Measurements from ENCODE around the gene MED25. TPM values are rescaled to one million over a fixed set of nuclear protein-coding genes. Genes with fewer than 3 reads are reported as not detected.

Gene MED25
- total RNA-seq, 1 donor from 2014 or later = 44.0 TPM

DNA sequence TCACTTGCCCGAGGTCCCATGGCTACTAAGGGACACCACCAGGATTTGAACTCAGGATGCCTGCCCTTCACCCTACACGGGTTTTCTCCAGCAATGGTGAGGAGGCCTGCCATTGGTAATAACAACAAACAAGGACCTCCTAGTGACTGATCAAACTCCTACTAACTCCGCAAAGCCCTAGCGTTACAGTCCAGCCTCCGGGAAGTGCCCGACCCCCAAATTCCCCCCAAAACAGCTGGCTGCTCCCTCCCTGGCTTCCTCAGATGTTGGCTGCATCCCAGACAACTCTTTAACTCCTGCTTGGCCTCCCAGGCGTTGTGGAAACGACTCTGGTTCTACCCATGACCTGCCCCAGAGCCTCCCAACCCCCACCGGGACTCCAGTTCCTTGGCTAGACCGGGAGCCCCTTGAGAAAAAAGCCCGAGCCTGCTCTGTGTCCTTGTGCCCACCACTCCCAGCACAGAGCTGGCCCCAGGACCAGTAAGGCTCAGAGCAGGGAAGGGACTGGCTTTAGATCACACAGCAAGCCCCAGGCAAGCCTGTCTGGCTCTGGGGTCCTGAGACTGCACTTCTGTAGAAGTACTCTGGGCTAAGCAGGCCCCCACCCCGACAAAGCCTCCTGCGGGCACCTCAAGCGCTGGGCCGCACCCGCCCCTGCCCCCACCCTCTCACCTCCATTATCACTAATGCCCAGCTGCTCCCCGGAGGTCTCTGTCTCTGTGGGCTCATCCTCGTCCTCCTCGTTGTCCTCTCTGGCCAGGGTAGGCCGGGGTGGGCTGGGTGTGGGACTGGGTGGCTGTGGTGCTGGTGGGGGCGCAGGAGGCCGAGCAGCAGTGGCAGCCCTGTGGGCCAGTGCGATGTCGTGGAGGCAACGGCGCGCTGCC is 54.4 kb downstream of the MED25 start:
- Mint-ChIP-seq H3K4me1 (ENCODE audit: low read depth) (peaks cover 24% of the 10 kb centered on the region), H3K27ac (no peak overlapping the region), H3K4me3 (ENCODE audit: low read depth) (no peak overlapping the region), H3K27me3 (ENCODE audit: low read depth) (no peaks in the 10 kb centered on the region), H3K36me3 (ENCODE audit: low read depth) (peaks cover 6% of the 10 kb centered on the region), H3K9me3 (no peaks in the 10 kb centered on the region)
- intact Hi-C loops (cut with micrococcal nuclease) = no loop called here
- DNase-seq (ENCODE audit: low spot score) = no peak

DNA sequence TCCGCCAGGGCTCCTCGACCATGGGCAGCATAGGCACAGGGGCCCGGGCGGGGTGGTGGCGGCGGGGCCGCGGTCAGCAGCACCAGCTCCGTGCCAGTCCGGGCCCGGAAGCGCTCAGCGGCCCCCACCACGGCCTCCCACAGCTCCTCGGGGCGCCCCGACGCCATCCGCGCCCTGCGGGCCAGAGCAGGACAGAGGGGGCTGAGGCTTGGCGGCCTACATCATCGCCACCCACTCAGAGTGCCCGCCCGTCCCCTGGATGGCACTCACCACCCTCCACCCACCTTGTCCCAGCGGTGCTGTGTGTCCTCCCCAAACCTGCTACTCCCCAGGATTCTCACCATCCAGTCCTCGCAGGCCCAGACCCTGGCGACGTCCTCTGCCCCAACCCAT is 55.0 kb downstream of the MED25 start:
- H3K4me3 Mint-ChIP-seq (ENCODE audit: low read depth) = no peak overlapping the region
- DNase-seq (ENCODE audit: low spot score) = no peak
- H3K27ac Mint-ChIP-seq = no peak overlapping the region
- H3K9me3 Mint-ChIP-seq = no peaks in the 10 kb centered on the region
- intact Hi-C loops (cut with micrococcal nuclease) = no loop called here
- H3K4me1 Mint-ChIP-seq (ENCODE audit: low read depth) = peaks cover 24% of the 10 kb centered on the region
- peaks cover 9% of the 10 kb centered on the region for H3K36me3 Mint-ChIP-seq (ENCODE audit: low read depth)
- H3K27me3 Mint-ChIP-seq (ENCODE audit: low read depth) = no peaks in the 10 kb centered on the region

DNA sequence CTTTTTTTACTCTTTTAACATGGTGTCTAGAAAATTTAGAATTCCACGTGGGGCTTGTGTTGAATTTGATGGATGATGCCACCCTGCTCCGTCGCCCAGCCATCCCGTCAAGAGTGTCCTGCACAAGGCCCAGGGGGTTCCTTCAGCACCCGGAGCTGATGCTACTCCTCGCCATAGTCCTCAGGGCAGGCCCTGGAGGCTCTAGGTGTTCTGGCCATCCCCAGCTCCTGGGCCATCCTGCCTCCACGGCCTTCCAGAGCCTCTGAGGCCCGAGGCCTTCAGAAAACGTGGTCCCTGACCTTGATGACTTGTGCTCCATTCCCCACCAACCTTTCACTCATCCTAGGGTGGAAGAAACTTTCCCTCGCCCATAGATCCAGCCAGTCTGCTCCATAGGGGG is 55.7 kb downstream of the MED25 start:
- Mint-ChIP-seq H3K27me3 (ENCODE audit: low read depth) (no peaks in the 10 kb centered on the region), H3K36me3 (ENCODE audit: low read depth) (peaks cover 12% of the 10 kb centered on the region), H3K9me3 (no peaks in the 10 kb centered on the region), H3K4me3 (ENCODE audit: low read depth) (no peak overlapping the region), H3K27ac (peak overlapping the region; percentile 10), H3K4me1 (ENCODE audit: low read depth) (peaks cover 30% of the 10 kb centered on the region)
- intact Hi-C loops (cut with micrococcal nuclease) = no loop called here
- DNase-seq (ENCODE audit: low spot score) = no peak

DNA sequence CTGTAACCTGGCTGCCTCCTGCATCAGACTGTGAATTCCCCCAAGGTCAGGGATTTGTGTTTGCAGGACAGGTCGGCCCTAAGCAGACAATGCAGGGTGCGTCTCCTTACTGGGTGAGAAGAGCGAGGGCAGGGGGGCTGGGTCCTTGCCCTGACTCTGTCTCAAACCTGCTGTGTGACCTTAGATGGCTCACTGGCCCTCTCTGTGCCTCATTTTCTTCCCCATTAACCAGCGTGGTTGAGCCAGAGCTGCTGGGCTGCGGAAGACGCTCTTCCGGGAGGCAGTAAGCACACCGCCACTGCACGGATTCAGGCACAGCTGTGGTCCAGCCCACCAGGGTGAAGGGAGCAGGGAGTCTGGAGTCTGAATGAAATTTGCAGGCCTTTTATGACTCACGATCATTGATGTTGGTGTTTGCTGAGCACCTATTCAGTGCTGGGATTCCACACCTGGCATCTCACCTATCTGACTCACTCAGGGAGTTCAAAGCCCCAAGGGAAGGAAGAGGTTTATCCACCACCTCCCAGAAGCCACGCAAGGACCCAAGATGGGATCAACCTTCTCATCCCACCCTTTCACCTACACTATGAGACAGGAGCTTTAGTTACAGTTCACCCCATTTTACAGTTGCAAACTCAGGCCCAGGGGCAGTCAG is 56.5 kb downstream of the MED25 start:
- DNase-seq (ENCODE audit: low spot score) = no peak
- H3K27me3 Mint-ChIP-seq (ENCODE audit: low read depth) = no peaks in the 10 kb centered on the region
- H3K9me3 Mint-ChIP-seq = no peaks in the 10 kb centered on the region
- peaks cover 19% of the 10 kb centered on the region for H3K36me3 Mint-ChIP-seq (ENCODE audit: low read depth)
- peak overlapping the region; percentile 80 for H3K27ac Mint-ChIP-seq
- no peak overlapping the region for H3K4me3 Mint-ChIP-seq (ENCODE audit: low read depth)
- intact Hi-C loops (cut with micrococcal nuclease) = no loop called here
- H3K4me1 Mint-ChIP-seq (ENCODE audit: low read depth) = peaks cover 33% of the 10 kb centered on the region

DNA sequence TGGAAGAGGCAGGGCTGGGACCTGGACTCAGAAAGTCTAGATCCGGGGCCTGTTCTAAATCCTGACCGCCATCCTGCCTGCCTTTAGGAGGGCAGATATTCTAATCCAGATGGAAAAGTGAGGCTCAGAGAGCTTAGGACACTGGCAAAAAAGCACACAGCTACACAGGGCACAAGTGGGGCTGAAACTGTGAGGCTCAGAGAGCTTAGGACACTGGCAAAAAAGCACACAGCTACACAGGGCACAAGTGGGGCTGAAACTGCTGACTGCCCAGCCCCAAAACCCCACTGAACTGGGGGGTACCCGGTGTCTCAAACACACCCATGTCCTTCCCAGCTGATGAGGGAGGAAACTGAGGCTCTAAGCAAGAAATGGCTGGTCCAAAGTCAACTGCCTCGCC is 57.1 kb downstream of the MED25 start:
- no peak for DNase-seq (ENCODE audit: low spot score)
- Mint-ChIP-seq H3K27ac (peak overlapping the region; percentile 80), H3K36me3 (ENCODE audit: low read depth) (peaks cover 22% of the 10 kb centered on the region), H3K27me3 (ENCODE audit: low read depth) (no peaks in the 10 kb centered on the region), H3K4me1 (ENCODE audit: low read depth) (peaks cover 32% of the 10 kb centered on the region), H3K4me3 (ENCODE audit: low read depth) (no peak overlapping the region), H3K9me3 (no peaks in the 10 kb centered on the region)
- intact Hi-C loops (cut with micrococcal nuclease) = no loop called here

DNA sequence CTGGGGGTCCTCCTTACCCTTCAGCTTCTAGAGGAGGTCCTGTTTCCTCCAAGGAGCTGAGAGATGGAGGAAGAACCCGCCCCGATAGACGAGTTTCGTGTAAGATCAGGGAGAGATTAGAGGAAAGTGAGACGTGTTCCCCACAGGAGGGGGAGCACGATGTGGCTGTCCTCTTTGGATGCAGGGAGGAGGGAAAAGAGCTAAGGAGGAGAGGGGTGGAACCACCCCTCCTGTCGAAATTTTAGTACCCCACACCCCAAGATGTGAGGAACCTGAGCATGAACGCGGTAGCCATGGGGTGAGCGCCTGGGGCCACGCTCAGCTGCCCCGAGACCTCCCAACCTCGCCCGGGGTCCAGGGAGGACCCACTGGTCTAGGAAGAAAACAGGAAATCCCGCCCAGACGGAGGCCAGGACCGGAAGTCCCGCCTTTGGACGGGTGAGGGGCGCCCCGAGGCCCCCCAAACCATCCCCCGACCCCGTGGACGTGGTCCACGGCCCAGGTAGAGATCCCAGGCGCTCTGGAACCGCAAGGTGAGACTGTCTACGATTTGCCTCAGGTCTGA is 57.9 kb downstream of the MED25 start:
- Mint-ChIP-seq H3K36me3 (ENCODE audit: low read depth) (peaks cover 29% of the 10 kb centered on the region), H3K4me1 (ENCODE audit: low read depth) (peaks cover 28% of the 10 kb centered on the region), H3K27ac (no peak overlapping the region), H3K4me3 (ENCODE audit: low read depth) (no peak overlapping the region), H3K27me3 (ENCODE audit: low read depth) (no peaks in the 10 kb centered on the region), H3K9me3 (no peaks in the 10 kb centered on the region)
- peak; percentile 55 for DNase-seq (ENCODE audit: low spot score)
- intact Hi-C loops (cut with micrococcal nuclease) = loop anchor here (1.0 to 2.0 kb wide), 4 partner anchors 53 to 285 kb away; partner anchors contain the start of genes ATF5, FUZ, NUP62 and PRR12

DNA sequence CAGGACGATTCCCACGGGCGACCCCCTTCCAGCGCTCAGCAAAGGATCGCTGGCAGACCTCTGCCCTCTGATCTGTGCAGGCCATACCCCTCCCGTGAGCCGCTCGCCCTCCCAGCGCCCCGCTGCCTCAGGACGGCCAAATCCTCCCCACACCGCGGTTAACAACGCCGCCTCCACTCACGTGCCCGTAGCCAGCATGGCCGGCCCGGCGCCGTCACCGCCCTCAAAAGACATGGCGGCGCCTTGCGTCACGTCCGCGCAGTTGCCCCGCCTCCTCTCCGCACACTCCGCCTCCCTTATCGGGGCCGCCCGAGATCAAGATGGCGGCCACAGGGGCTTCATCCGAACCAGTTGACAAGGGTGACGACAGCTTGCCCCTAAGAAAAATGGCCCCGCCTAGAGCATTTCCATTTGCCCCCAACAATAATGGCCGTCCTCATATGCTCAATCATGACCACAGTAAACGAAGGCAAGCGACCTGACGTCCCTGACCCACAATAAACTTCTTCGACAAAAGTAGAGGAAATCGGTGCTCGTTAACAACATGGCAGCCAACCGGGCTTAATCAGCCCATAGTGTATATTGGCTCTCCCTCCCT is 58.4 kb downstream of the MED25 start:
- Mint-ChIP-seq H3K4me1 (ENCODE audit: low read depth) (peaks cover 28% of the 10 kb centered on the region), H3K27ac (no peak overlapping the region), H3K4me3 (ENCODE audit: low read depth) (no peak overlapping the region), H3K9me3 (no peaks in the 10 kb centered on the region), H3K27me3 (ENCODE audit: low read depth) (no peaks in the 10 kb centered on the region), H3K36me3 (ENCODE audit: low read depth) (peaks cover 35% of the 10 kb centered on the region)
- peak; percentile 97 for DNase-seq (ENCODE audit: low spot score)
- intact Hi-C loops (cut with micrococcal nuclease) = loop anchor here (1.0 to 2.0 kb wide), 10 partner anchors 7 to 380 kb away; partner anchors contain the start of genes ATF5, FUZ, NUP62 and PRR12

DNA sequence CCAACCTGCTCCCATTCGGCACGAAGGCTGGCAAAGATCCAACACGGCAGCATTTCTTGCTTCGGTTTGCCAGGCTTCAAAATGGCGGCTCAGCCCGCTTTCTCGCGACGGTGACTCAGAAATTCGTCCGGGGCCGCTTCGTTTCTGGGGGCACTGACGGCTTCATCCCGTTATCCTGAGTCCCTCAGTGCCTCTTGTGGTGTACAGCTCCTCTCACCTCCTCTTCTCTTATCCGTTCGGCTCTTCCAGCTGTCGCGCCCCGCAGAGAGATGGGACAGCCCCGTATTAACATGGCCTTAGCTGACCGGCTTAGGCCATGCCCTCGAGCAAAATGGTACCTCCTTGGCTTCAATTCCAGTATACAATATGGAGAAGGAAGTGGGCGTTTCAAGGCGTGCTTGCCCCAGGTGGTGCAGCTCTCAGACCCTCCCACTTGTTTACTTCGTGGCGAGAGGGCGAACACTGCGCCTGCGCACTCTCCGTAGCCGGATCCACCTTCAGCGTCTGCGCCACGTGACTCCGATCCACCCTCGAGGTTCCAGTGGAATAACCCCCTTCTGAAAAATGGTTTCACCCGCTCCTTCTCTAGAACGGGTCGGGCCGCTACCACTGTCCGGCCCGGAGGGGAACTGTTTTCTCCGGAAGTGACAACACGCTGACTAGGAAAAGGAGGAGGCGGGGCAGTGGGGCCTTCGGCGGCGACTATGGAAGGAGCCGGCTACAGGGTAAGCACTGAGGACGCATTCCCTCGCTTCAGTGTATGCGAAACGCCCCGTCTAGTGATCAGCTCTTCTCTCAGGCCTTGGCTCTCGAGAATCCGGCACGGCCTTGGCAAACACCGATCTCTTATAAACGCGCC is 59.2 kb downstream of the MED25 start, which contains the start of the genes AKT1S1 and TBC1D17:
Gene AKT1S1 (minus strand): TSS at position 336 of the 859 bp plus-strand sequence. CDS start 4,060 bp downstream, outside the sequence.
Gene TBC1D17 (plus strand): TSS at position 683 of the 859 bp plus-strand sequence. CDS start 22 bp downstream, at position 705.
- DNase-seq (ENCODE audit: low spot score) = peak; percentile 99
- no peaks in the 10 kb centered on the region for H3K9me3 Mint-ChIP-seq
- no peak within 1 kb of the TSS for H3K27ac Mint-ChIP-seq
- peaks cover 35% of the 10 kb centered on the region for H3K36me3 Mint-ChIP-seq (ENCODE audit: low read depth)
- peaks cover 22% of the 10 kb centered on the region for H3K4me1 Mint-ChIP-seq (ENCODE audit: low read depth)
- H3K4me3 Mint-ChIP-seq (ENCODE audit: low read depth) = no peak within 1 kb of the TSS
- intact Hi-C loops (cut with micrococcal nuclease) = loop anchor here (1.0 to 2.0 kb wide), 9 partner anchors 8 to 381 kb away; partner anchors contain the start of genes ATF5, FUZ, NUP62 and PRR12
- no peaks in the 10 kb centered on the region for H3K27me3 Mint-ChIP-seq (ENCODE audit: low read depth)

DNA sequence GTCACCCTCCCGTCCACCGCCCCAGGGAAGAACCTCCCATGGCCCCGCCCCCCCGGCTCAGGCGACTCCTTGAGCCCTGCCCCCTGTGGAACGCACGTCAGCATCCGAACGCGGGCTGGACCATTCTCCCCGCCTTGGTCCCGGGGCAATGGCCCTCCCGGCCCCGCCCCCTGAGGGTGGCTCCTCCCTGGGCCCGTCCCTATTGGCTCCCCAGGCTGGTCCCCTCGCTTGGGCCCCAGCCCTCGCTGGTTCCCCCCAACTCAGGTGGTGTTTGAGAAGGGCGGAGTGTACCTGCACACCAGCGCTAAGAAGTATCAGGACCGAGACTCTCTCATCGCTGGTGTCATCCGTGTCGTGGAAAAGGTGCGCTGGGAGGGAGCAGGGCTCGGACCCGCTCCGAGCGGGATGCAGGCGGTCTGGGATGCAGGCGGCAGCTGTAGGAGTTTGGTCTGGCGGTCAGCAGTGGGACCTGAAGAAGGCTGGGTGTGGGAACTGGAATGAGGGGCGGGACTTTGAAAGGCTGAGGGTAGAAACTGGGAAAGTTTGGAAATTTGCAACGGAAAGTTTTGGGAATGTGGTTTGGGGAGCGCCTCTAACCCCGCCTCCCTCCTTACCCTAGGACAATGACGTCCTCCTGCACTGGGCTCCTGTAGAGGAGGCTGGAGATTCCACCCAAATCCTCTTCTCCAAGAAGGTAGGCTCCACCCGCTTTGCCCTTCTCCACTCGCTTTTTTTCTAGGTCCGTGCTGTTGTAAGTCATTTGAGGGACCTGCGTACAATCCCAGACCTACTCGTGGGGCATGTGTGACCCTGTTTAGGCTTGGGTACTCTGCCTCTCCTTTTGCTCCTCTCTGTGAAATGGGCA is 60.0 kb downstream of the MED25 start:
- Mint-ChIP-seq H3K36me3 (ENCODE audit: low read depth) (peaks cover 43% of the 10 kb centered on the region), H3K27me3 (ENCODE audit: low read depth) (no peaks in the 10 kb centered on the region), H3K9me3 (no peaks in the 10 kb centered on the region), H3K27ac (no peak overlapping the region), H3K4me1 (ENCODE audit: low read depth) (peaks cover 22% of the 10 kb centered on the region), H3K4me3 (ENCODE audit: low read depth) (no peak overlapping the region)
- peak; percentile 97 for DNase-seq (ENCODE audit: low spot score)
- intact Hi-C loops (cut with micrococcal nuclease) = loop anchor here (1.0 to 2.0 kb wide), 9 partner anchors 9 to 382 kb away; partner anchors contain the start of genes ATF5, FUZ, NUP62 and PRR12

DNA sequence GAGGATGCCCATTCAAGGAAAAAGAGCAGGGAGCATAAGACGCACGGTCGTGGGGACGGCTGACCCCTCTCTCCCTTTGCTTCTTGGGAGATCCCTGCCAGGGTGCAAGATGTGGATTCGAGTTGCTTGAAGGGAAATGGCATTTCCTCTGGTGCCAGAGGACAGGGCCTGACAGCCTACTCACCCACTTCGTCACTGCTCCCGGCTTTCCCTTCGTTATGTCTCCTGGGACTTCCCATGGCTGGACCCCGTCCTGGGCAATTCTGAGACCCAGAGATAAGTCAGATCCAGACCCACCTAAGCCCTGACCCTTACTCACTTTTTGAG is 60.6 kb downstream of the MED25 start:
- peaks cover 22% of the 10 kb centered on the region for H3K4me1 Mint-ChIP-seq (ENCODE audit: low read depth)
- H3K4me3 Mint-ChIP-seq (ENCODE audit: low read depth) = no peak overlapping the region
- no peaks in the 10 kb centered on the region for H3K9me3 Mint-ChIP-seq
- no peaks in the 10 kb centered on the region for H3K27me3 Mint-ChIP-seq (ENCODE audit: low read depth)
- no peak for DNase-seq (ENCODE audit: low spot score)
- intact Hi-C loops (cut with micrococcal nuclease) = no loop called here
- H3K27ac Mint-ChIP-seq = no peak overlapping the region
- H3K36me3 Mint-ChIP-seq (ENCODE audit: low read depth) = peaks cover 49% of the 10 kb centered on the region

DNA sequence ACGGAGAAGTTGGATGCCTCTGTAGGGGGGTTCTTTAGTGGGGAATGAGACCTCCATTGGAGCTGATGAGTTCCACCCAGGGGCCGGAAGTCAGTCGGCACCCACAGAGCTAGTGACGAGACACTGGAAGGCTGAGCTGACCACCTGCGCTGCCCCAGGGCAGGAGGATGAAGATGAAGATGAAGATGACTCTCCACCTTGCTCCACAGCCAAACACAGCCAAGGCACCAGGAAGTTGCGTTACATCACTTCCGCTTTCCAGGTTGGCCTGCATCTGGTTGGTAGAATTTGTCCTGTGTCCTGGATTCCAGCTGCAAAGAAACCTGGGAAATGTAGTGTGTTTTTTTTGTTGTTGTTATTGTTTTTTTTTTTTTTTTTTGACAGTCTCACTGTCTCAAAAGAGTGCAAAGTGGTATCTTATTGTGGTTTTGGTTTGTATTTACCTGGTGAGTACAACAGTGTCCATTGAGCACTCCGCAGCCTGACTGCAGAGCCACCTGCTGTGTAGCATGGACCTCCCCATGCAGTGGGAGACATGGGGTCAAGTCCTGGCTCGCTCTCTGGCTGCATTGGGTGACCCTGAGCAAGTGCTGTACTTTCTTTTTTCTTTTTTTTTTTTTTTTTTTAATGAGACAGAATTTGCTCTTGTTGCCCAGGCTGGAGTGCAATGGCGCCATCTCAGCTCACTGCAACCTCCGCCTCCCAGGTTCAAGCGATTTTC is 61.3 kb downstream of the MED25 start:
- H3K4me3 Mint-ChIP-seq (ENCODE audit: low read depth) = peak overlapping the region; percentile 22
- no peak for DNase-seq (ENCODE audit: low spot score)

More for the DNA sequence above, 61.3 kb downstream of the MED25 start:
- Mint-ChIP-seq H3K4me1 (ENCODE audit: low read depth) (peaks cover 22% of the 10 kb centered on the region), H3K27me3 (ENCODE audit: low read depth) (no peaks in the 10 kb centered on the region), H3K27ac (no peak overlapping the region), H3K9me3 (no peaks in the 10 kb centered on the region), H3K36me3 (ENCODE audit: low read depth) (peaks cover 53% of the 10 kb centered on the region)
- intact Hi-C loops (cut with micrococcal nuclease) = no loop called here
